Epithelial cell of prostate (primary cell): ENCODE data around the gene KRTAP21-1.
A peak's percentile ranks its signal among the peaks of the same experiment; 100 is the strongest.
"Not testable (repeated sequence)": the region's sequence is repeated elsewhere in the genome, so short reads cannot be mapped to it uniquely, and the experiment has no call there.

ENCODE experiments used
- DNase-seq: peaks from one replicate; pipeline ENCODE4 v3.0.0-alpha.2; 2011; ENCODE audit warnings: low read depth, low spot score
- H3K27ac ChIP-seq: fragments of 450-650 bp; 2 replicates; pipeline ENCODE4 v1.5.1; 2017; ENCODE audit warnings: mild to moderate bottlenecking

The KRTAP21-1 gene

DNA sequence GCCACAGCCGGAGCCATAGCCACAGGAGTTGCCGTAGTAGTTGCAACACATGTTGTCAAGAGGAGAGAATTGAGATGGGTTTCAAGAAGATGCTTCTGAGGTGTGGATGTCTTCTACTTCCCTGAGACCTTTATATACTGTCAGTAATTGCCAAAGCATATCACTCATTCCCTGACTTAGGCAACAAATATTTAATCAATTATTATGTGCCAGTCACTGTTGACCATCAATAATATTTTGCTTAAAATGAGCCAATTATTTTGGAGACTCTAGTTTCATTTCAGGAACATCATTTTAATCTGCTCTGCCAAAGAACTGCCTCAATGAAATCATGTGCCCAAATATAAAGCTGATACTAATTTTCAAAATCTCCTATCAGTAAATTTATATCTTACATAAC is at the start of gene KRTAP21-1:
Gene KRTAP21-1, minus strand, starts transcription at position 101 of the 400 bp plus-strand sequence. Its CDS starts 50 bp downstream, at position 51.
- not testable (repeated sequence) for DNase-seq, H3K27ac ChIP-seq

DNA sequence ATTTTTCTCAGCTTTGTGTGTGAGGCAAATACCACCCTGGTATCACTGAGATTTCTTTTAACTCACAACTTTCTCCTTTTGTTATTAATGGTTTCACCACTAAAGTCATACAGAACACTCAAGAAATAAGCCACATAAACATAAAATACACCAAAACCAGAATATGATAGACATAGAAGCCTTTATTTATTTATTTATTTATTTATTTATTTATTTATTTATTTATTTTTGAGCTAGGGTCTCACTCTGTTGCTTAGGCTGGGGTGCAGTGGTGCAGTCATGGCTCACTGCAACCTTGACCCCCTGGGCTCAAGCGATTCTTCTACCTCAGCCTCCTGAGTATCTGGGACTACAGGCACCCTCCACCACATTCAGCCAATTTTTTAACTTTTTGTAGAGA is 45.4 kb upstream of the KRTAP21-1 start:
- DNase-seq: no peak
- no peak overlapping the region for H3K27ac ChIP-seq

DNA sequence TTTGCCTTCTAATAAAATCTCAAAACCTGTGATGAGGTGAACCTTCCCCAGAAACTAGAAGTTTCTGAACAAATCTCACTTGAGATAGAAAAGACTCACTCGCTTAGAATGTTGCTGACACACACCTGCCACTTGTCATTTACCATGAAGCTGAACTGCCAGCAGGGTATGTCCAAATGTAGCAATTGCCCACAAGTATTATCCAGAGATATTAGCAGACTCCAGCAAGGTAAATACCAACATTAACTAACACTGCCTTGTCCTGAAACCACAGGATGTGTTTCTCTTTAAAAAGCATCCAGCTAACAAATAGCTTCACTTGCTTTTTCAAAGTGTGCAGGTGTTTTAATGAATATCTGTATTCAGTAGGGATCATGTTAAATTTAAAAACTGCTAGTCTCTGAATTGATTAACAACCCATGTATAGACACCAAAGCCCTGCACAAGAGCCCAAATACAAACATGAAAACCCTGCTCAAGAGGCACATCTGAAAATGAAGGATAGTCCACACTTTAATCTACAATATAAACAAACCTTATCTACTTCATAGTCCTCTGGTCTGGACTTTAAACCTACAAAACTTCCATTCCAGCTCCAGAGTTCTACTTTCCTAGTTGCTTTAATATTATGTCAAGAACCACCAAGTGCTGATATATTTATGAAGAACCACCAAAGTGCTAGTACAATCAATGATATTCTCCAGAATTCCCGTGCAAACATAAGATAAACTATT is 38.5 kb upstream of the KRTAP21-1 start:
- DNase-seq: no peak
- no peak overlapping the region for H3K27ac ChIP-seq

DNA sequence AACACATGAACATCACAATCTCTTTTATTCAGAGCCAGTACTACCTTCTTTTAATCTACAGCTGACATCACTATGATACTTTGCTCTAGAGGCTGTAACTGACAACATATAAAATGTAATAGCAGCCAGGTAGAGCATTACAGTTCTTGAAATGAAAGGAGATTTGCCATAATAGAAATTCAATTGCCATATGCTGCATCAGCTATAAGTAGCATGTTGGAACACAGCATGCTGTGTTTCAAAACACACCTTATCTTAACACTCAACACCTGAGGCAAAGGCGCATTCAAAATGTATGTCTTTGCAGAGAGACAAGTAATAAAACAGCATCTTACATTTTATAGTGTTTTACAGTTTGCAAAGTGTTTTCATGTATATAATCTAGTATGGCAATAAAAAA is 24.0 kb upstream of the KRTAP21-1 start:
- DNase-seq: no peak

DNA sequence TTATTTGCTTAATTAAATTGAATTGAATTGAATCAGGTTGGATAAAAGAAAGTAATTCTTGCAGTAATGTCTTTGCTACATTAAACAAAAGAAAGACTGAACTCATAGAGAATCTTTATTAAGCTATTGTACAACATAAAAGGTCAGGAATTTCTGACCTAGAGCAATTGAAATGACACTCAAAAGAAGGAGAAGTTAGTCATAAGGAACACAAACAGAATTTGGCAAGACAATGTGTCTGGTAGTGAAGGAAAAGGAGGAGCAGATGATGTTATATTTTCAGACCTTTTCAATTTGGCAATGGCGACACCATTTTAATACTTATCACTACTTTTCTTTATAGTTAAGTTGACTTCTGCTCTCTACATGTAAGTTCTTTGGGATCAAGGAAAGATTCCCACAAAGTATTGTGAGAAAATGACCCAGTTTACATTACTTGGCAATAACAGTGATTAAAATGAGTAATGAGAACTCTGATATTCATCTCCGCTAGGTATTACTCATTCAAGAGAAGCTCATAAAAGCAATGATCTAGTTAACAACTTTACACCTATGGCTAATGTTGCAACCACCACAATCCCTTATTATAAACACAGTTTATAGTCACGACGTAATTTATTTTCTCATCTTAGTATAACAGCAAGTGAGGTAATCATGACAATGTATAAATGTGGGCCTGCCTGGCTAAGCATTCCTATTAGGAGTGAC is 14.7 kb upstream of the KRTAP21-1 start:
- DNase-seq: no peak
- no peak overlapping the region for H3K27ac ChIP-seq

More for the DNA sequence above, 24.0 kb upstream of the KRTAP21-1 start:
- H3K27ac ChIP-seq: no peak overlapping the region

DNA sequence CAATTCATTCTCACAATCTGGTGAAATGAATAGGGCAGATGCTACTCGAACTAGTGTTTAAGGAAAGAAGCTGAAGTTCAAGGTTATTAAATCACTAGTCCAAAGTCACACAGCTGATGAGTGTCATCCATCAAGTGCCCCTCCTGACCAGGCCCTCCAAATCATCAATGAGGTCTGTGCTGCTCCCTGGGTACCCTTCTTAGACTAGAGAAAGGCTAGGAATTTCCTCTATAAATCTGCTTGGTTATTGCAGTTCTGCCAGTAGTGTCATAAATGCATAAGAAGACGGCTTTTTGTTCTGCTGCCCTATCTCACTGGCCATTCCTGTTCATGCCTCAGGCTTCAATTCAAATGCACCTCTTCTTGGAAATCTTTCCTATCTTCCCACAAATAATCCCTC is 5.5 kb upstream of the KRTAP21-1 start:
- no peak overlapping the region for H3K27ac ChIP-seq
- DNase-seq: no peak

DNA sequence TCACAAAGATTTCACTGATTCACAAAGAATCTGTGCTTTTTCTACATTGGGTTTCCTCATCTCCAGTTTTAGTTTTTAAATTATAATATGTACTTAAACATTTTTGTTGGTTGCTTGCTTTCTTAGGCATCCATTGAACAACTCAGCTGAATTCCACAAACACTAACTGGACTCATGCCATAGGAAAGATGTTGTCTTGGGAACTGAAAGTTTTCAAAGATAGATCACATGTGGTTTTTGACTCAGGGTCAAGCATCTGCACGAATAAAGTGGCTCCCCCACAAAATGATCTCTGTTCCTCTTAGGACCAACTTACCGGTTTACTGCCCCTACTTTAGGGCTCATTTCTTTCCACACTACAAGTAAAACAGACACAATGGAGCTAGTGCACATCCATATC is 3.1 kb upstream of the KRTAP21-1 start:
- no peak for DNase-seq
- H3K27ac ChIP-seq: no peak overlapping the region

DNA sequence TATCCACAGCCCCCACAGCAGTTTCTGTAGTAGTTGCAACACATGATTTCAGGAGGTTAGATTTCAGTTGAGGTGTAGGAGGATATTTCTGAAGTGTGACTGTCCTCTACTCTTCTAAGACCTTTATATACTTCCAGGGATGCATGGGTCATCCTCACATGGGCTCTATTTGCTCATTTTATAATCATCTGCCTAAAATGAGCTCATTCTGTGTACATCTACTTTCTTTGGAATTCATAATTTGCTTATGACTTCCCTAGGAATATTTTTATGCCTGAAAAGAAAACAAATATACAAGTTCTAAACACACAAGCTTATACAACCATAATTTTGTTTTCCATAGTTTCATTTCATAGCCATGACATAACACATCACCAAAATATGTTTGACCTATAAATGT is 8.1 kb downstream of the KRTAP21-1 start, which contains the start of gene KRTAP21-2:
Gene KRTAP21-2, minus strand, starts transcription at position 101 of the 400 bp plus-strand sequence. Its CDS starts 57 bp downstream, at position 44.
- no peak for DNase-seq

DNA sequence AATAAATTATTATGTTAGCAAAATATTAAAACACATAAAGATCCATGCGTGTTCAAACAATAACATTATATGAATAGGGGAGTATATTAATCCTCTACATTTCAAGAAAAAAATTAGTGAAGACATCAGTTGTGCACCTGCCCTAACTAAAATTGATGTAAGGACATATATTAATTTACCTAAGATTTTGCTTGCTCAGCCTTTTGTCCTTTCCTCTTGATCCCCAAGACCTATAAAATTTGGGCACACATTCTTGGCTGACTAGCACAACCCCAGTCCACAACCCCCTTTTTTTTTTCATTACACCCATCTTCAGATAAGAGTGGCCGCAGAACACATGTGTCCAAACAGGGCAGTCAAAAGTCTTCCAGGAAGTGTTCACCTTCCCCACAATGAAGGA is 14.8 kb downstream of the KRTAP21-1 start:
- H3K27ac ChIP-seq: no peak overlapping the region
- no peak for DNase-seq

More for the DNA sequence above, 8.1 kb downstream of the KRTAP21-1 start, which contains the start of gene KRTAP21-2:
- no peak within 1 kb of the TSS for H3K27ac ChIP-seq

DNA sequence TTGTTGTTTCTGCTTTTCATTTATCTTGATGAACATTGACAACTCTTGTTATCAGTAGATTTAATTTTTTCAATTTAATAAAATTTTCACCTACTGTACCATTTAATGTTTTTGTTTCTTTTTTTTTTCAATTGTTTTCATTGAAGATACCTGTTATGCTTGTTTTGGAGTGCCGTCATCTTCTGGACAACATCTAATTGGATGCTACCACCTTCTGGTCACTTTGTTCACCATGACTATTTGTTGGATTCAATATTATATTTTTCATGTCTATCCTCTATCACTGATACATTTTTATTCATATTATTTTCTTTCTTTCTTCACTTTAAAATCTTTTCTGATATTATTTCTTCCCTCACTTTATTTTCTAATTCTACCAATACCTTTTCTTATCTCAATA is 22.2 kb downstream of the KRTAP21-1 start:
- no peak for DNase-seq
- H3K27ac ChIP-seq: no peak overlapping the region

DNA sequence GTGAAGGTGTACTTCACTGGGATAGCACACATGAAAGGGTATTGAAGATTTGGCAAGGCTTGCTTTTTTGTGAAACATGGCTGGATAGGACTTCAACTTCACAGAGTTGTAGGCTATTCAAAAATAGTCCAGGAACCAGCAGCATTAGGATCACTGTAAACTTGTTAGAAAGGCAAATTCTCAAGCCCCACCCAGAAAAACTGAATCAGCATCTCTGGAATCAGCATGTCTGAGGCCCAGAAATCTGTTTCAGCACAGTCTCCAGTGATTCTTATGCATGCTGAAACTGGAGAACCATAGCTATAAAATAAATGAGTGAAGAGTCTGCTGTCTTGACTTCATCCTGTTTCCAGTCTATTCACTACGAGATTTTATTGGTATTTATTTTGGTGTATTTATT is 28.5 kb downstream of the KRTAP21-1 start:
- H3K27ac ChIP-seq: no peak overlapping the region
- DNase-seq: no peak

DNA sequence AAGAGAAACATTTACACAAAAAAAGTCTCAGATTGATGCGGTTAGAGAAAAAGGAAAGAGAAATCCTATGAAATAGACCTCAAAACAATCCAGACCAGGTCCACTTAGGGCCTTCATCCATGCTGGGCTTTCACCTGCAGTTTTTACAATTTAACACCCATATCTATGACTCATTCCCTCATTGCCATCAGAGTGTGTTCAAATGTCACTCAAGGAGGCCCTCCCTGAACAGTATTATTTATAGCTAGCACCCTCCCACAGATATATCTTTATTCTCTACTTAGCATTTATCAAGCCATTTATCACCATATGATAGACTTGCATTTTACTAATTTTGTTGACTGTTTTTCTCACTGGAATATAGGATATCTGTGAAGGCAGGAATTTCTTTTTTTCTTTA is 35.8 kb downstream of the KRTAP21-1 start:
- DNase-seq: no peak
- H3K27ac ChIP-seq: no peak overlapping the region

DNA sequence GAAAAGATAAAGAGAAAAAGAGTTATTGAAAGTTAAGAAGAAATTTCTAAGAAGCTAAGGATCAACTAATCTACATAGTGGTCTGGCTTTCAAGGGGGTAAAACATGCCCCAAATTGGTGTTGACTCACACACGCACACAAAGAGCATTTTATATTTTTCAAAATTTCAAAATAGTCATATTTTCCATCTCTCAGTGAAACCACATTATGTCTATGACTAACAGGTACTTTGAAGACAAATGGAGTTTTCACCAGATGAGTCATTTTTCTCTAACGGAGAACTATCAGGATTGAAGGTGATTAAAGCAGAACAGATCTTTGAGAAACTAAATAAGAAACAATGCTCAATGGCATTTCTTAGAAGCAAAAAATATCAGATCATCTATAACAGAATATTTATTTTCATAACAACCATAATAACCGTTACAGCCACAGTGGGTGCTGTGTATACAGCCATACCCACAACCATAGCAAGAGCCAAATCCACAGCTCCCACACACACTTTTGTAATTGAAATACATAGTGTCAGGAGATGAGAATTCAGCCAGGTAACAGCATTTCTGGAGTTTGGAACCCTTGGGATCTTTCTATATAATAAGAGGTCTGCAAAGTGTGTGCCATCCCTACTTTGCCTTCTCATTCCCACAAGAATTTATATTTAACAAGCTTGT is 36.9 kb downstream of the KRTAP21-1 start, which contains the start of gene KRTAP21-3:
Gene KRTAP21-3, minus strand, starts transcription at position 539 of the 671 bp plus-strand sequence. Its CDS starts 18 bp downstream, at position 521.
- peak within 1 kb of the TSS; percentile 24 for H3K27ac ChIP-seq
- peak; percentile 8 for DNase-seq

DNA sequence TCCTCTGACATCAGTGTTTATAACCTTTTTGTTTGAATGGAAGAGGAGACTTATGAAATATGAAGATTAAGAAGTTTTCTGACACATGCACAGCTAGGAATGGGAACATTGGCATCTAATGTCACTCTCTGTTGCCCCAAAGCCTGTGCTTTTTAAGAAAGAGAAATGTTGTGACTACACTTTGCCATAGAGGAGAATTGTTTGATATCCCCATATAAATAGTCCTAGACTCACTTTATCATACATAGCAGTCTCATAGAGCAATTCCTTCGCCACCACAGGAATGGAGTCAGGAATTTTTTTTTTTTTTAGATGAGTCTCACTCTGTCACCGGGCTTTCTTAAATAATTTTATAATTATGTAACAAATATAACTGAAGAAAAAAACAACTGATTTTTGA is 38.1 kb downstream of the KRTAP21-1 start:
- no peak overlapping the region for H3K27ac ChIP-seq
- no peak for DNase-seq

DNA sequence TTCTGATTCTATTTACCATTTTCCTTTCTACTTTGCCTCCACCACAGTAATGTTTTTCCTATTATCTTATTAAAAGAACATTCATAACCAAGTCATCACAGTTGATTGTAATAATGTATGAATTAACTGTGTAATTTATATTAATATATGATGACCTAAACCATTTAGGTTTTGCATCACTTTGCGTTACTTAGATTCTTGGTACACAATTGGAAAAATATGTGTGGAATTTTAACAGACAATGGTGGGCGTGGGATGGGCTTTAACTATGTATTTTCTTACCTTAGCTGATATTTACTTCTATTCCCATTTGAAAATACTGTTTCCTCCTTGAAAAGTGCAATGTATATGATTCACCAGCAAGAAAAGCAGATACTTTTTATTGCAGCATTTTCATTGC is 40.3 kb downstream of the KRTAP21-1 start:
- peak overlapping the region; percentile 37 for H3K27ac ChIP-seq
- DNase-seq: no peak

DNA sequence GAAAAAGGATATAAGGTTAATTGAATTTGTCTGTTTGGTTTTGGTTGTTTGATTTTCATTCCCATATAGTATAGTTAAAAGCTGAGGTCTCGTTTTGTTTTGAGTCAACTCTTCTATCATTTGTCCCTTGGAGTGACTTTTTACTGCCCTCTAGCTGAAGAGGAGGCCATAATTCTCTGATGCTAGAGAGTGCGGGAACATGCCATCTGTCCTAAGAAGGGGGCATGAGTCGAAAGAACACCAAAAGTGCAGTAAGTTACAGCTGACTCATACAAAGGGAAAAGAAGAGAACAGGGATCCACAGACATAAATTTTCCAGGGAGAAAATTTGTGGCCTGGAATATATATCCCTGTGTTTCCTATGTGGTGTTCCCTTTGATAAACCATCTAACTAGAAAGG is 40.8 kb downstream of the KRTAP21-1 start:
- DNase-seq: no peak
- H3K27ac ChIP-seq: peak overlapping the region; percentile 37

DNA sequence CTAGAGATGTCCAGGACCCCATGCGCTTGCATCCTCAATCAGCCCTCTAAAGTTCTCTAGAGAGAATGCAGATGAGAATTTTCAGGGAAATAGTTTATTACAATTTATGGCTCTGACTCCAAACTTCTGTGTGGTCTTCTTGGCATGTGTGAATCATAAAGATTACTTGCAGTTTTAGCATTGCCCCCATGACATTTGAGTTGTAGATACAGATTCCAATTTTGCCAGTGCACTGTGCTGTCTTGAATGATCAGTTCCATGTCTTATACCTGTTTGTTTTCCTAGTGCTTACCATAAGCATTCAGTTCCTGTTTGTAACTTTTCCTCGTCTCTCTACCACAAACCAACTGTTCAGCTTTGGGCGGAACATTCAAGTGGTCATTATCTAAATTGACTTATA is 41.5 kb downstream of the KRTAP21-1 start:
- DNase-seq: no peak
- no peak overlapping the region for H3K27ac ChIP-seq

DNA sequence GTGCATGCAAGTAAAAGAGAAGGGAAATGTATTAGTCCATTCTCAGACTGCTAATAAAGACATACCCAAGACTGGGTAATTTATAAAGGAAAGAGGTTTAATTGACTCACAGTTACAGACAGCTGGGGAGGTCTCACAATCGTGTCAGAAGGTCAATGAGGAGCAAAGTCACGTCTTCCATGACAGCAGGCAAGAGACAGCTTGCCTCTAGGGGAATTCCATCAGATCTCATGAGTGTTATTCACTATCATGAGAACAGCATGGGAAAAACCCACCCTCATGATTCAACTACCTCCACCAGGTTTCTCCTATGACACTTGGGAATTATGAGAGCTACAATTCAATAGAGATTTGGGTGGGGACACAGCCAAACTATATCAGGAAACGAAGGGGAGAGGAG is 44.7 kb downstream of the KRTAP21-1 start:
- H3K27ac ChIP-seq: peak overlapping the region; percentile 57
- peak; percentile 50 for DNase-seq

DNA sequence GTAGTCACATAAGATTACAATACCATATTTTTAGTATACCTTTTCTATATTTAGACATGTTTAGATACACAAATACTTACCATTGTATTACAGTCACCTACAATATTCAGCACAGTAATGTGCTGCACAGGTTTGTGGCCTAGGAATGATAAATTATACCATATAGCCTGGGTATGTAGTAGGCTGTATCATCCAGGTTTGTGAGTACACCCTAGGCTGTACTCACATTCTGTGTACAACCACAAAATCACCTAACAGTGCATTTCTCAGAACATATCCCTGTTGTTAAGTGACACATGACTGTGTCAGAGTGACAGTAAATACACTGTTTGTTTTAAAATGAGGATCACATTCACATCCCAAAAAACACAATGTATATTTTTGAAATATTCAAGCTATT is 47.8 kb downstream of the KRTAP21-1 start:
- no peak overlapping the region for H3K27ac ChIP-seq

More for the DNA sequence above, 47.8 kb downstream of the KRTAP21-1 start:
- no peak for DNase-seq
